Upper lobe of left lung (tissue), 4 donors: ENCODE results near the gene RAB30.

Source experiments
- CTCF ChIP-seq, 6 experiments: fragments of 450-650 bp in 4 of 6; fragments of 200-600 bp in 2 of 6; sonication (generic) in 2 of 6; IDR thresholded peaks; one replicate each; pipeline ENCODE4 v1.5.1; 2016 to 2019; ENCODE audit warnings: antibody characterized with exemption in 6 of 6
- EP300 ChIP-seq, 4 donors: sonication (generic); formaldehyde crosslinking; IDR thresholded peaks; one replicate each; pipeline ENCODE4 v1.5.1; 2017; ENCODE audit warnings: antibody characterized with exemption in 4 of 4, control low read depth in 2 of 4
- POLR2A ChIP-seq, 4 donors: fragments of 450-650 bp; IDR thresholded peaks; one replicate each; pipeline ENCODE4 v1.5.1; 2016 to 2017; ENCODE audit warnings: antibody characterized with exemption in 4 of 4, mild to moderate bottlenecking in 2 of 4

GRCh38 chr11:83033371-83033770 lies 38.3 kb downstream of the RAB30 start:
- TF ChIP-seq CTCF (IDR thresholded peaks at IDR 0.05) (no peak), EP300 (IDR thresholded peaks at IDR 0.05) (no peak), POLR2A (IDR thresholded peaks at IDR 0.05) (no peak)
